SK-N-SH (cell line): Measurements from ENCODE around the gene SRGAP2B.
"Not testable (repeated sequence)": the region's sequence is repeated elsewhere in the genome, so short reads cannot be mapped to it uniquely, and the experiment has no call there.

Experiments
- ELF1 ChIP-seq: IDR thresholded peaks from 2 replicates; pipeline ENCODE4 v1.4.0; 2012
- EP300 ChIP-seq, 2 experiments: IDR thresholded peaks; 2 replicates each; pipeline versions ENCODE4 v1.4.0 to v1.6.1; 2012; ENCODE audit warnings: borderline replicate concordance in 1 of 2, low read depth in 1 of 2, low read length in 1 of 2
- FOSL2 ChIP-seq: IDR thresholded peaks from 2 replicates; pipeline ENCODE4 v1.4.0; 2012; ENCODE audit warnings: low read depth, mild to moderate bottlenecking, moderate library complexity, borderline replicate concordance
- POLR2AphosphoS5 ChIP-seq: IDR thresholded peaks from 2 replicates; pipeline ENCODE4 v1.6.1; 2012; ENCODE audit warnings: low read depth, low read length
- USF2 ChIP-seq: fragments of 150-350 bp; IDR thresholded peaks from 2 replicates; pipeline ENCODE4 v1.6.1; 2017; ENCODE audit warnings: antibody characterized with exemption, low read length, low read depth, borderline replicate concordance
- TF ChIP-seq, protein P1 (sequence below): fragments of 200-600 bp; sonication (generic); IDR thresholded peaks from 2 replicates; pipeline ENCODE4 v1.6.1; 2017; ENCODE audit warnings: antibody characterized with exemption, mild to moderate bottlenecking, moderate library complexity

GRCh38 chr1:144966488-144966887, 128.6 kb downstream of the SRGAP2B start:
- TF ChIP-seq, protein P1, sequence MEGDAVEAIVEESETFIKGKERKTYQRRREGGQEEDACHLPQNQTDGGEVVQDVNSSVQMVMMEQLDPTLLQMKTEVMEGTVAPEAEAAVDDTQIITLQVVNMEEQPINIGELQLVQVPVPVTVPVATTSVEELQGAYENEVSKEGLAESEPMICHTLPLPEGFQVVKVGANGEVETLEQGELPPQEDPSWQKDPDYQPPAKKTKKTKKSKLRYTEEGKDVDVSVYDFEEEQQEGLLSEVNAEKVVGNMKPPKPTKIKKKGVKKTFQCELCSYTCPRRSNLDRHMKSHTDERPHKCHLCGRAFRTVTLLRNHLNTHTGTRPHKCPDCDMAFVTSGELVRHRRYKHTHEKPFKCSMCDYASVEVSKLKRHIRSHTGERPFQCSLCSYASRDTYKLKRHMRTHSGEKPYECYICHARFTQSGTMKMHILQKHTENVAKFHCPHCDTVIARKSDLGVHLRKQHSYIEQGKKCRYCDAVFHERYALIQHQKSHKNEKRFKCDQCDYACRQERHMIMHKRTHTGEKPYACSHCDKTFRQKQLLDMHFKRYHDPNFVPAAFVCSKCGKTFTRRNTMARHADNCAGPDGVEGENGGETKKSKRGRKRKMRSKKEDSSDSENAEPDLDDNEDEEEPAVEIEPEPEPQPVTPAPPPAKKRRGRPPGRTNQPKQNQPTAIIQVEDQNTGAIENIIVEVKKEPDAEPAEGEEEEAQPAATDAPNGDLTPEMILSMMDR, result not testable (repeated sequence)
- TF ChIP-seq ELF1; USF2; POLR2AphosphoS5; EP300 (IDR thresholded peaks at IDR 0.05; ENCODE audit: borderline replicate concordance in 1 of 2, low read depth in 1 of 2, low read length in 1 of 2); FOSL2: not testable (repeated sequence)
